SK-N-SH treated with all-trans-retinoic acid at 6 μM for 48 hours (cell line): ENCODE results near the gene SEMA5A.

ENCODE experiments used
- ATAC-seq: fragments of 200-7000 bp; cut with Tn5 transposase; 3 replicates; pipeline ENCODE4 v1.9.1; 2020; ENCODE audit warnings: mild to moderate bottlenecking, moderate library complexity
- ARNTL ChIP-seq: fragments of 450-650 bp; formaldehyde crosslinking; IDR thresholded peaks from 2 replicates; pipeline ENCODE4 v1.5.0; 2020; ENCODE audit warnings: low read depth, mild to moderate bottlenecking, moderate library complexity, borderline replicate concordance
- BACH2 ChIP-seq: fragments of 250-450 bp; sonication (Bioruptor Pico); IDR thresholded peaks from 2 replicates; pipeline ENCODE4 v1.9.0; 2021; ENCODE audit warnings: mild to moderate bottlenecking, borderline replicate concordance
- CSDC2 ChIP-seq: fragments of 250-450 bp; sonication (Bioruptor Pico); IDR thresholded peaks from 2 replicates; pipeline ENCODE4 v1.5.0; 2020; ENCODE audit warnings: mild to moderate bottlenecking, moderate library complexity
- ESRRG ChIP-seq: fragments of 250-450 bp; sonication (Bioruptor Pico); IDR thresholded peaks from 2 replicates; pipeline ENCODE4 v1.6.1; 2021; ENCODE audit warnings: mild to moderate bottlenecking
- GLIS3 ChIP-seq: fragments of 250-450 bp; sonication (Bioruptor Pico); IDR thresholded peaks from 2 replicates; pipeline ENCODE4 v1.5.0; 2020; ENCODE audit warnings: mild to moderate bottlenecking, moderate library complexity
- OSR1 ChIP-seq: fragments of 250-450 bp; sonication (Bioruptor Pico); IDR thresholded peaks from 2 replicates; pipeline ENCODE4 v1.8.0; 2022; ENCODE audit warnings: moderate library complexity, mild to moderate bottlenecking, inconsistent platforms
- PPARA ChIP-seq: fragments of 250-450 bp; sonication (Bioruptor Pico); IDR thresholded peaks from 2 replicates; pipeline ENCODE4 v1.5.0; 2020; ENCODE audit warnings: mild to moderate bottlenecking, borderline replicate concordance
- RARB ChIP-seq: fragments of 250-450 bp; sonication (Bioruptor Pico); IDR thresholded peaks from 2 replicates; pipeline ENCODE4 v1.8.0; 2021; ENCODE audit warnings: mild to moderate bottlenecking, moderate library complexity
- SNAI2 ChIP-seq: fragments of 250-450 bp; sonication (Bioruptor Pico); IDR thresholded peaks from 2 replicates; pipeline ENCODE4 v1.5.0; 2020; ENCODE audit warnings: mild to moderate bottlenecking, moderate library complexity
- TCF4 ChIP-seq: fragments of 250-450 bp; sonication (Bioruptor Pico); IDR thresholded peaks from 2 replicates; pipeline ENCODE4 v1.8.0; 2021; ENCODE audit warnings: mild to moderate bottlenecking, moderate library complexity, borderline replicate concordance
- TOX ChIP-seq: fragments of 250-450 bp; sonication (Bioruptor Pico); IDR thresholded peaks from 2 replicates; pipeline ENCODE4 v1.8.0; 2021; ENCODE audit warnings: mild to moderate bottlenecking, moderate library complexity, borderline replicate concordance
- ZFP3 ChIP-seq: fragments of 250-450 bp; sonication (Bioruptor Pico); IDR thresholded peaks from 2 replicates; pipeline ENCODE4 v1.5.0; 2020; ENCODE audit warnings: mild to moderate bottlenecking, moderate library complexity
- ZFP30 ChIP-seq: fragments of 450-650 bp; formaldehyde crosslinking; IDR thresholded peaks from 2 replicates; pipeline ENCODE4 v1.5.0; 2022; ENCODE audit warnings: mild to moderate bottlenecking, moderate library complexity
- ZNF565 ChIP-seq: fragments of 450-650 bp; formaldehyde crosslinking; conservative IDR thresholded peaks from 2 replicates; pipeline ENCODE4 v1.5.0; 2020; ENCODE audit warnings: low read depth, mild to moderate bottlenecking, moderate library complexity
- ZNF70 ChIP-seq: fragments of 450-650 bp; formaldehyde crosslinking; IDR thresholded peaks from 2 replicates; pipeline ENCODE4 v1.5.0; 2020; ENCODE audit warnings: mild to moderate bottlenecking, moderate library complexity
- ZNF8 ChIP-seq: fragments of 450-650 bp; formaldehyde crosslinking; IDR thresholded peaks from 2 replicates; pipeline ENCODE4 v1.5.0; 2020; ENCODE audit warnings: mild to moderate bottlenecking, moderate library complexity
- TF ChIP-seq, protein P1 (sequence below): fragments of 250-450 bp; sonication (Bioruptor Pico); IDR thresholded peaks from 2 replicates; pipeline ENCODE4 v1.8.0; 2021; ENCODE audit warnings: low read depth, mild to moderate bottlenecking, moderate library complexity, borderline replicate concordance
- TF ChIP-seq, protein P2 (sequence below): fragments of 250-450 bp; sonication (Bioruptor Pico); IDR thresholded peaks from 2 replicates; pipeline ENCODE4 v1.5.0; 2020; ENCODE audit warnings: mild to moderate bottlenecking, moderate library complexity
- TF ChIP-seq, protein P3 (sequence below): fragments of 250-450 bp; sonication (Bioruptor Pico); IDR thresholded peaks from 2 replicates; pipeline ENCODE4 v1.5.1; 2021; ENCODE audit warnings: mild to moderate bottlenecking, moderate library complexity

SEMA5A gene

DNA sequence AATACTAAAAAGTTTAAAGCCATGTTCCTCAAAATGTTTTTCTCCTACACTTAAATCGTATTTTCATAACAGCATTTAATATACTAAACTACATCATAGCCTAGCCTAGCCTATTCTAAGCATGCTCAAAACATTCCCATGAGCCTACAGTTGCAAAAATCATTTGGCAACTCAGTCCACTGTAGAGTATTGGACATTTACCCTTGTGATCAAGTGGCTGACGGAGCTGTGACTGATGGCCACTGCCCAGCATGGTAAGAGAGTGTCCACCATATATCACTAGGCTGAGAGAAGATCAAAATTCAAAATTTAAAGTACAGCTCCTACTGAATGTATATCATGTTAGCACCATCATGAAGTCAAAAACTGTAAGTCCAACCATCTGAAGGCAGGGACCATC is 30.9 kb downstream of the SEMA5A start:
- no peak for ATAC-seq
- TF ChIP-seq BACH2 (CRISPR knock-in tag), result no peak
- TF ChIP-seq, protein P1, sequence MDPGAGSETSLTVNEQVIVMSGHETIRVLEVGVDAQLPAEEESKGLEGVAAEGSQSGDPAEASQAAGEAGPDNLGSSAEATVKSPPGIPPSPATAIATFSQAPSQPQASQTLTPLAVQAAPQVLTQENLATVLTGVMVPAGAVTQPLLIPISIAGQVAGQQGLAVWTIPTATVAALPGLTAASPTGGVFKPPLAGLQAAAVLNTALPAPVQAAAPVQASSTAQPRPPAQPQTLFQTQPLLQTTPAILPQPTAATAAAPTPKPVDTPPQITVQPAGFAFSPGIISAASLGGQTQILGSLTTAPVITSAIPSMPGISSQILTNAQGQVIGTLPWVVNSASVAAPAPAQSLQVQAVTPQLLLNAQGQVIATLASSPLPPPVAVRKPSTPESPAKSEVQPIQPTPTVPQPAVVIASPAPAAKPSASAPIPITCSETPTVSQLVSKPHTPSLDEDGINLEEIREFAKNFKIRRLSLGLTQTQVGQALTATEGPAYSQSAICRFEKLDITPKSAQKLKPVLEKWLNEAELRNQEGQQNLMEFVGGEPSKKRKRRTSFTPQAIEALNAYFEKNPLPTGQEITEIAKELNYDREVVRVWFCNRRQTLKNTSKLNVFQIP (CRISPR knock-in tag), result no peak

DNA sequence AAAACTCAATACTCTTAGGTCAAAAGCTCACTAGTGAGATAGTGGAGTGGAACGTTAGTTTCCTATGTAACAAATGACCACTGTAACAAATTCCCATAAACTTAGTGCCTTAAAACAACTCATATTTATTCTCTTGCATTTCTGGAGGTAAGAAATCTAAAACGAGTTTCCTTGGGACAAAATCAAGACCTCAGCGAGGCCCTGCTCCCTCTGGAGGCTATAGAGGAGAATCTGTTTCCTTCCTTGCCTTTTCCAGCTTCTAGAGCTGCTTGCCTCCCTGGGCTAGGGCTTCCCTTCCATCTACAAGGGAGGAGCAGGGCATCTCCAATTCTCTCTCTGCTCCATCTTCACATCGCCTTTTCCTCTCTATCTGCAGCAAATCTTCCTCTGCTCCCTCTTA is 32.0 kb downstream of the SEMA5A start:
- TF ChIP-seq RARB (CRISPR knock-in tag), result no peak
- TF ChIP-seq ARNTL (CRISPR knock-in tag), result no peak
- no peak for TF ChIP-seq PPARA
- no peak for TF ChIP-seq TOX (CRISPR knock-in tag)
- no peak for TF ChIP-seq ZNF70 (CRISPR knock-in tag)
- TF ChIP-seq GLIS3 (CRISPR knock-in tag), result no peak
- TF ChIP-seq, protein P2, sequence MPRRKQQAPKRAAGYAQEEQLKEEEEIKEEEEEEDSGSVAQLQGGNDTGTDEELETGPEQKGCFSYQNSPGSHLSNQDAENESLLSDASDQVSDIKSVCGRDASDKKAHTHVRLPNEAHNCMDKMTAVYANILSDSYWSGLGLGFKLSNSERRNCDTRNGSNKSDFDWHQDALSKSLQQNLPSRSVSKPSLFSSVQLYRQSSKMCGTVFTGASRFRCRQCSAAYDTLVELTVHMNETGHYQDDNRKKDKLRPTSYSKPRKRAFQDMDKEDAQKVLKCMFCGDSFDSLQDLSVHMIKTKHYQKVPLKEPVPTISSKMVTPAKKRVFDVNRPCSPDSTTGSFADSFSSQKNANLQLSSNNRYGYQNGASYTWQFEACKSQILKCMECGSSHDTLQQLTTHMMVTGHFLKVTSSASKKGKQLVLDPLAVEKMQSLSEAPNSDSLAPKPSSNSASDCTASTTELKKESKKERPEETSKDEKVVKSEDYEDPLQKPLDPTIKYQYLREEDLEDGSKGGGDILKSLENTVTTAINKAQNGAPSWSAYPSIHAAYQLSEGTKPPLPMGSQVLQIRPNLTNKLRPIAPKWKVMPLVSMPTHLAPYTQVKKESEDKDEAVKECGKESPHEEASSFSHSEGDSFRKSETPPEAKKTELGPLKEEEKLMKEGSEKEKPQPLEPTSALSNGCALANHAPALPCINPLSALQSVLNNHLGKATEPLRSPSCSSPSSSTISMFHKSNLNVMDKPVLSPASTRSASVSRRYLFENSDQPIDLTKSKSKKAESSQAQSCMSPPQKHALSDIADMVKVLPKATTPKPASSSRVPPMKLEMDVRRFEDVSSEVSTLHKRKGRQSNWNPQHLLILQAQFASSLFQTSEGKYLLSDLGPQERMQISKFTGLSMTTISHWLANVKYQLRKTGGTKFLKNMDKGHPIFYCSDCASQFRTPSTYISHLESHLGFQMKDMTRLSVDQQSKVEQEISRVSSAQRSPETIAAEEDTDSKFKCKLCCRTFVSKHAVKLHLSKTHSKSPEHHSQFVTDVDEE (CRISPR knock-in tag), result no peak
- no peak for TF ChIP-seq TCF4
- TF ChIP-seq, protein P1 (CRISPR knock-in tag), result no peak

DNA sequence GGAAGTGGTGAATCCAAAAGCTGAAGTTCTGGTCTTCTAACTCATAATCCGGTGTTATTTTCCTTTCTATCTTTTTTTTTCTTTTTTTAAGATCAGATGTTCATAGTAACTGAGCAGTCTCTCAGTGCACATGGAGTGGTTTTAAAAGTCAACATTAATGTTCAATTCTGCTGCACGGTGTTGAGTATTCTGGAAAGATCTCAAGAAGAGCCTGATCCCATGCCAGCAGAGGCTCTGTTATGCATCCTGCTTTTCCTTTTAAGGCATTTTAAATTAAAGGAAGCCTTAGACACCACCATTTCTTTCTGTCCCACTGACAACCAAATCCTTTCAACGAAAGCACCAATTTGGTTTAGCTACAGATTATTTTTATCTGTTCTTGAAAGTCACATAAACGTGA is 33.4 kb downstream of the SEMA5A start:
- TF ChIP-seq, protein P3, sequence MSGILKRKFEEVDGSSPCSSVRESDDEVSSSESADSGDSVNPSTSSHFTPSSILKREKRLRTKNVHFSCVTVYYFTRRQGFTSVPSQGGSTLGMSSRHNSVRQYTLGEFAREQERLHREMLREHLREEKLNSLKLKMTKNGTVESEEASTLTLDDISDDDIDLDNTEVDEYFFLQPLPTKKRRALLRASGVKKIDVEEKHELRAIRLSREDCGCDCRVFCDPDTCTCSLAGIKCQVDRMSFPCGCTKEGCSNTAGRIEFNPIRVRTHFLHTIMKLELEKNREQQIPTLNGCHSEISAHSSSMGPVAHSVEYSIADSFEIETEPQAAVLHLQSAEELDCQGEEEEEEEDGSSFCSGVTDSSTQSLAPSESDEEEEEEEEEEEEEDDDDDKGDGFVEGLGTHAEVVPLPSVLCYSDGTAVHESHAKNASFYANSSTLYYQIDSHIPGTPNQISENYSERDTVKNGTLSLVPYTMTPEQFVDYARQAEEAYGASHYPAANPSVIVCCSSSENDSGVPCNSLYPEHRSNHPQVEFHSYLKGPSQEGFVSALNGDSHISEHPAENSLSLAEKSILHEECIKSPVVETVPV, result no peak
- TF ChIP-seq GLIS3 (CRISPR knock-in tag) (no peak), ZNF565 (CRISPR knock-in tag) (no peak), CSDC2 (CRISPR knock-in tag) (no peak), ZFP3 (CRISPR knock-in tag) (no peak), ZFP30 (CRISPR knock-in tag) (no peak), ZNF8 (CRISPR knock-in tag) (no peak), PPARA (no peak), RARB (CRISPR knock-in tag) (no peak), ESRRG (CRISPR knock-in tag) (no peak), ZNF70 (CRISPR knock-in tag) (no peak), TOX (CRISPR knock-in tag) (no peak), SNAI2 (CRISPR knock-in tag) (no peak), OSR1 (no peak)
- TF ChIP-seq, protein P2 (CRISPR knock-in tag), result no peak
- ATAC-seq, result no peak

More for the DNA sequence above, 32.0 kb downstream of the SEMA5A start:
- peak; percentile 78 for ATAC-seq
